Mesenteric fat pad (tissue), 1 donor: ENCODE measurements around the gene DIO3. TPM values are rescaled to one million over a fixed set of nuclear protein-coding genes. Genes with fewer than 3 reads are reported as not detected.

ENCODE experiments used
- DNase-seq: peaks from one replicate; pipeline ENCODE4 v3.0.0-alpha.2; 2020; ENCODE audit warnings: low spot score
- total RNA-seq: library from RNA; stranded (reverse); fragmentation: NEBNext Ultra II Directional; extraction: Animal tissue kit (Norgen Biotek cat#: 25700); gene quantifications from one replicate; pipeline ENCODE4 v1.2.1, GENCODE V29; 2021
- donor health status: DM: yes; HTN: yes; CAD: no.

The DIO3 gene
- total RNA-seq, 1 donor from 2014 or later, result 6.4 TPM

DNA sequence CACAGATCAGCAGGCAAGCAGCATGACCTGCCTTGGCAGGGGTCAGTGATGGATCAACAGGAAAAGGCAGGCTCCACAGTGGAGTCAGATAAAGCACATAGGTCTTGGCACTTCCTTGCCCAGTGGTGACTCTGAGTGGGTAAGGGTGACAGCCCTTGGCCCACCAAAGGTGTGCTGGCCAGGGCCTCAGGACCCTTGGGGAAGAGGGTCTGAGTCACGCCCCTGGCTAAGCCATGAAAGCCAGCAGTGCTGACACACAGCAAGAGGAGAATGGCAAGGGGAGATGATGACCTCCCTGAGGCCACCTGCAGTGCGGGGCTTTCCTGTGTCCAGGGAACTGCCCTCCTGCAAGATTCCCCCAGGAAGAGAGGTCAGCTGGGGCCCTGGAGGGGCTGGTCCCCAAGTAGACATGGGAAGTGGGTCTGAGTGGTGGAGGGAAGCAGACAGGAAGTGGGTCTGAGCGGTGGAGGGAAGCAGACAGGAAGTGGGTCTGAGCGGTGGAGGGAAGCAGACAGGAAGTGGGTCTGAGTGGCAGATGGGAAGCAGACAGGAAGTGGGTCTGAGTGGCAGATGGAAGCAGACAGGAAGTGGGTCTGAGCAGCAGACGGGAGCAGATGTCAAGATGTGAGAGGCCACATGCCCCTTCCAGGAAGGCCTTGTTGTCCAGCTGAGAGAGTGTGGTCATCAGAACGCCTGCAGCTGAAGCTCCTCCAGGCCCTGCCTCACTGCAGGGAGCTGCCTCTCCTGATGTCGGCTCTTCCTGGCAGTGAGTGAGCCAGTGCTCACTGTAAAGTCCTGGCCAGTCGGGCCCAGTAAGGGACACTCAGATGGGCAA is 34.8 kb downstream of the DIO3 start:
- DNase-seq, result peak; percentile 76

- DNase-seq, result no peak
These were observed 35.4 kb downstream of the DIO3 start for GRCh38 chr14:101596742-101597141.

DNA sequence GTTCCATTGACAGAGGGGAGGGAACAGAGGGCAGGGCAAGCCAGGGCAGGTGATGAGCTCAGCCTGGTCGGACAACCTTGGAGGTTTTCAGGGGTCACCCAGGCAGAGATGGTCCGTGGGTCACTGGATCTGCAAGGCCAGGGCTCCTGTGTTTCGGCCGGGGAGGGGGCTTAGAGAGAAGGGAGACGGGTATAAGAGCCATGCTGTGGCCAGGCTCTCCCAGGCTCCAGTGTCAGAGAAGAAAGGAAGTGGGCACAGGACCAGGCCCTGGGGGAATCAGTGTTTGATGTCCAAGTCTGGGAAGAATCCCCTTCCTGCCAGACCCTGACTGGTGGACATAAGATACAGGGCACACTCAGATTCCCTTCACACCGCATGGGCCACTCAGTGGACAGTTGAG is 36.9 kb downstream of the DIO3 start:
- DNase-seq, result no peak

DNA sequence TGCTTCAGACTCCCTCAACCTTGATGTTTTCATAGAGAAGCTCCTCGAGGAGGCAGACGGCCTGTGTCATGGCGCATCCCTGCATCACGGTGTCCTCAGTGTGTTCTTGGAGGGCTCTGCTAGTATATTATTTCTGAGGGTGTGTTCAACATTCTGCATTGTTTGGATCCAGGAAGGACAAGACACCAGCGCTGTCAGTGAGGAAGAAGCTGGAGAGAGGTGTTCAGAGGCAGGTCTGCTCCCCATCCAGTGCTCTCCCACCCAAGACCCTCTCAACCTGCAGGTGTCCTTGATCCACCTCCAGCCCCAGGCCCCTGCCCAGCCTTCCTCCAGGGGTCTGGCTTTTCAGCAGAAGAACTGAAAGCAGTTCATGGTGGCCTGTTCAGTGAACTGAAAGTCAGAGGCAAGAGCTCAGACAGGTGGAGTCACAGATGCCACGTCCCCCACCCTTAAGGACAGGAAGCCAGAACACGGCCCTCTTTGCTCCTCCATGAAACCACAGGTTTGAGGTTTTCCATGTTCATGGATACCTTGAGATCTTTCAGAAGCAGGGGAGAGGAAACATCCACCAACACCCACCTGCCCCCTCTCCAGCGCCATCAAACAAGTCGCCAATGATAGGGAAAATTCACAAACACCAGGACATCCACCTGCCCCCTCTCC is 37.4 kb downstream of the DIO3 start:
- DNase-seq, result no peak

- DNase-seq, result no peak
These were observed 38.1 kb downstream of the DIO3 start for GRCh38 chr14:101599234-101599885.

DNA sequence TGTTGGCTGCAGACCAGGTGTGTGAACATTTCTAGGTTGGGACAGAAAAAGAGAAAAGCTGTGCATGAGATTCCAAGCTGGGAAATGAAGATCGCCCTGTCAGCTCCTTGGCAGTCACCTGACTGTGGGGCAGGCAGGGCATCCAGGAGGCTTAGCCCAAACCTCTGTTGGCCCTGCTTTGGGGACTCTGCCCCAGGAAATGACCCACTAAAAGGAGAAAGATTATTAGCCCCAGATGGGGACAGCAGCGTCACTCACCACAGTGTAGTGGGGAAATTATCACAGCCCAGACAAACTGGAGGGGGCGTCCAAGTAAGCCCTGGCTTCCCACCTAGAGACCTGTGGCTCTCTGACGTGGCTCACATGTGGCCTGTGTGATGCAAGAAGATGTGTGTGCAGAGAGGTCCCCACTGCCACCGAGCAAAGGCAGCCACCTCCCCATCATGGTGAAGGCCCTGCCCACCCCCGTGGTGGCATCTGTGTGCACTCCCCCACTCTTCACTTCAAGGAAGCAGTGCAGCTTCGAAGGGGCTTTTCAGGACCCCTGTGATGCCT is 39.1 kb downstream of the DIO3 start:
- no peak for DNase-seq

DNA sequence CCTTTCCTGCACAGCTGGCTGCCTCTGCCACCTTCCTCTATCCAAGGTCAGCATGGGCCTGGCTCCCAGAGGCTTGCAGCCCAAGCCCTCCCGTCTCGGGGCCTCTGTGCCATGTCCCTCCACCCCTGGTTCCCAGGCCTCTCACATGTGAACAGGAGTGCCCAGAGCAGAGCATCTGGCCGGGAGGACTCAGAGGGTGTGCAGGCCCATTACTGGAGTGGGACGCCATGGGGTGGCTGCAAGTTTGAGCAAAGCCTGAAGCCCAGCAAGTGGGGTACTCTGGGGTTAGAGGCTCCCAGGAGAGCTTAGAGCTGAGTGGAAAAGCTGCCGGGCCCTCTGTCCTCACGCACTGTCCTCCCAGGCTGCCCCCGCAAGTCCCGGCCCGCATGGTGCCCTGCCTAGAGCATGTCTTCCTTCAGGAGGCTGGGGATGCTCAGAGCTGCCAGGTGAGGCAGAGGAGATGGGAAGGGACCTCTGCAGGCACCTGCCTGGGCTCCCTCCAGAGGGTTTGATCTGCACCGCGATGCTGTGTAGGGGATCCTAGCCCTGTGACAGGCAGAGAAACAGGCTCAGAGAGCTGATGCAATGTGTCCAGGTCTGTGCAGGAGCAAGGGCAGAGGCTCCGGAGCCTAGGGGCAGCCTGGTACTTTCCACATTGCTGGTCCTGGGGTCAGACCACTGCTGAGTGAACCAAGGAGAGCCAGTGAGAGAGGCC is 39.8 kb downstream of the DIO3 start:
- peak; percentile 88 for DNase-seq

DNA sequence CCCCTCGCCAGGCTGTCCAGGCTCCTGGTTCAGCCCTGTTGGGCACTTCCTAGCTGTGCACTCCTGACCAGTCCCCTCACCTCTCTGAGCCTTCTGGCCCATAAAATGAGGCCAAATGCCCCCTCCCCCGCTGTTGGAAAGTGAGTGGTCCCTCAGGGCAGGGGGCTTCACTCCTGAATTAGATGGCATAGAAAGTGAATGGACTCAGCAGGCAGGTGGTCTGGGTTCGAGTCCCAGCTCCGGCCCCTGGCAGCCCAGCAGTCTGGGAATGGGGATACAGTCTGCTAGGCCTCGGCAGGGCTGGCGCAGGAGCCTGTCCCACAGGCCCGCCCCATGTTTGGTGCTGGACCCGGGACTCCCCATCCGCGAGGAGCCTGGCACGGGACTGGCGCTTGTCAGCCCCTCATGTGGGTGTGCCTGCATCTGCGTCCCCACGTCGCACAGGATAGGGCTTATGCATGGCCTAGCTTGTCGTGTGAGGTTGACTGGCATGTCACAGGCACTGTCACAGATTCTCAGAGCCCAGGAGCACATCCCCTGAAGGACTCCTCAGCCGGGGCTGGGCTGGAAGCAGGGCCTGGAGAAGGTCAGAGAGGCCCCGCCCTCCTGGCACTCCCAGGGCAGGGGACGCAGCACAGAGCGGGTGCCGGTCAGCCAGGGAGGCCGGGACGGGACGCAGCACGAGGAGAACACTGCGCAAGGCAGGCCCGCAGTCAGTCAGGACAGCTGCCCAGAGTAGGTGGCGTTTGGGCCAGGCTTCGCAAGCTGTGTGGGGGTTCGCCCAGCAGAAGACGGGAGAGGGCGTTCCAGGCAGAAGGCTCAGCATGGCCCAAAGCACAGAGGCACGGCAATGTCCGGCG is 40.5 kb downstream of the DIO3 start:
- DNase-seq, result no peak

GRCh38 chr14:101602466-101602840 is 41.2 kb downstream of the DIO3 start:
- DNase-seq, result no peak

DNA sequence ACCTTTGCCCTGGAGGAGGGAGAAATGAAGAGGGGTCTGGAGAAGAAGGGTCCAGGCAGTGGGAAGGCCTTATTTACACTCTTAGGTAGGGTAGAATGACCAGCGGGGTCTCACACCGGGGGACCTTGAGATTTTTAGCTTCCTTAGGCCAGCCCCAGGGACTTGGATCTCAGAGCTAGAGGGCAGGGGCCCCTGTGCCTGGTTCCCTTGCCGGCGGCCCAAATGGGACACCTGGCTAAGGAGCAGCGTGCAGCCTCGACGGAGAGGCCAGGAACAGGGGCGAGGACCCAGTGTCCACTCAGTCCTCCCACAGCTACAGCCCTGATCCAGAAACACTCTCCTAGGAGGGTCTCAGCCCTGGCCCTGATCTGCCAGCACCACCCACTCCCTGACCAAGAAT is 41.8 kb downstream of the DIO3 start:
- DNase-seq, result no peak

DNA sequence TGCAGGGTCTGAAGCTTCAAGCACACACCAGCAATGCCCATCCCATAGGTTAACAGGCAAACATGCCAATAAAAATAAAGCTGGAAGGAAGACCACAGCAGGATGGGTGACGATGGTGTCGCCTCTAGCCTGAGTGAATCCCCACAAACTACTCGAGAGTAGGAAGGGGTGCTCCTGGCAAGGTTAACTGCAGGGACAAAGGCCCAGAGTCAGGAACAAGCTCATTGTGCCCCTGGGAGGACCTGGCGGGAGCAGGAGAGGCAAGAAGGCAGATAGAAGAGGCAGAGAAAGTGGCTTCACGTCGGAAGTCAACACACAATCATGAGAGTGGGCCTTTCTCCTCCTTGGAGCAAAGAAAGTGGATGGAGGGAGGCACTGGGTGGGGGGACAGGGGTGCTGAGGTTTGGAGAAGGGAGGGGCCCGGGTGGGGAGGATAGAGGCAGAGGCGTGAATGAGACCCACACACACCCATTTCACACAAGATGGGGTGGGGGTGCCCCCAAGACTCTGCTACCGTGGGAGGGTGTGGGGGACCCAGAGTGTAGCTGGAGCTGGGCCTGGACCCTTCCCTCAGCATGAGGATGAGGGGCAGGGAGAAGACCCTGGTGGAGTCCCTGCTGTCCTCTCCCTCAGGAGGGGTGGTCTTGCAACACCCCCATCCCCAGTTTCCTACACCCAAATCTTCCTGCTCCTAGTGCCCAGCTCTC is 43.1 kb downstream of the DIO3 start:
- no peak for DNase-seq

- DNase-seq, result peak; percentile 1
These were observed 43.9 kb downstream of the DIO3 start for GRCh38 chr14:101604935-101605780.

DNA sequence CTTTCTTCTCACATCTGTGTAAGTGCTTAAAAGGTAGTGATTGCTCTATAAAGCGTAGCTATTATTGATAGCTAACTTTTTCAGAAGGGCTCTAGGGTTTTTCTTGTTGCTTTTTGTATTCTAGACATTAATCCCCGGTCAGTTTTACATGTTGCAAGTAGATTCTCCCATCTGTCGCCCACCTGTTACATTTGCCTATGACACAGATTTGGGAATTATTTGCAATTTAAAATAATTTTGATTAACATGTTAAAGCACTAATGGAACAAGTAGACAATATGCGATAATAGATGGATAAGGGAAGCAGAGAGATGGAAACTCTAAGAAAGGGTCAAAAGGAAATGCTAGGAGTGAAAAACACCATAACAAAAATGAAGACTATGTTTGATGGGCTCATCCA is 44.5 kb downstream of the DIO3 start:
- no peak for DNase-seq

Other genes with a start within 250 kb of the DIO3 start
- 124 TPM for gene PPP2R5C, start 200.2 kb downstream of the DIO3 start, total RNA-seq